ENCODE measurements around the gene FOXJ3. TPM values are rescaled to one million over a fixed set of nuclear protein-coding genes. Genes with fewer than 3 reads are reported as not detected.

Gene FOXJ3
- total RNA-seq, 1 experiment from 2014 or later = 55.3 TPM

DNA sequence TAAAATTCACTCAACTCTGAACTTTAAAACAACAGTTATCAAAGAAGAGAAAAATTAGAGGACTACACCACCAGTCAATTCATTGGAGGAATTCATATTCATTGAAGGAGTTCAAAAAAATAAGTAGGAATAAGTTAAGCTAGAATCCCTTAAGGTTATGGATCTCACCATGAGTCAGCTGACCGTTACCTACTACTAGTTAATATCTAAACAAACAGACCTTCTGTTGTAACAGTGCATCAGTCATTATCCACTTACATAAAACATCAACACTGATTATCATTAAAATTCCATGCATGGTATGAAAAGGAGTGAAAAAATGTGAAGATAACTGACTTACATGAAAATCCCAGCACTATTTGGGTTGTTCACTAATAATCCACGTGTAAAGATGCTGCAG lies 44.9 kb downstream of the FOXJ3 start:
- POLR2A ChIA-PET = no interaction called here
- no peak for DNase-seq (ENCODE audit: low read depth, low spot score)
- CTCF ChIA-PET = no interaction called here
- in situ Hi-C loops (cut with HindIII; ENCODE audit: low pct_unique_long_range_greater_than_20kb, low sequenced_read_pairs) (no loop called here), intact Hi-C loops (cut with micrococcal nuclease; ENCODE audit: unreplicated experiment) (no loop called here)
- Histone ChIP-seq H3K4me1 (ENCODE audit: control insufficient read depth, insufficient read depth, low read length) (no peaks in the 10 kb centered on the region), H3K36me3 (ENCODE audit: control insufficient read depth, insufficient read depth, low read length) (no peaks in the 10 kb centered on the region), H3K27ac (ENCODE audit: low read length) (no peak overlapping the region), H3K27me3 (ENCODE audit: control insufficient read depth, insufficient read depth, low read length) (no peaks in the 10 kb centered on the region), H3K4me3 (ENCODE audit: low read depth in 2 of 2, low read length in 2 of 2) (no peak overlapping the region), H3K9me3 (ENCODE audit: control insufficient read depth, insufficient read depth, low read depth, low read length) (no peaks in the 10 kb centered on the region)
- no peak for ATAC-seq
- TF ChIP-seq TCF7L2 (IDR thresholded peaks at IDR 0.05; ENCODE audit: low read depth, low read length) (no peak), POLR2AphosphoS5 (IDR thresholded peaks at IDR 0.05; ENCODE audit: low read depth, low read length) (no peak), SIN3A (IDR thresholded peaks at IDR 0.05; ENCODE audit: borderline replicate concordance, insufficient read depth, low read depth, low read length) (no peak)
- TF ChIP-seq, protein P1, sequence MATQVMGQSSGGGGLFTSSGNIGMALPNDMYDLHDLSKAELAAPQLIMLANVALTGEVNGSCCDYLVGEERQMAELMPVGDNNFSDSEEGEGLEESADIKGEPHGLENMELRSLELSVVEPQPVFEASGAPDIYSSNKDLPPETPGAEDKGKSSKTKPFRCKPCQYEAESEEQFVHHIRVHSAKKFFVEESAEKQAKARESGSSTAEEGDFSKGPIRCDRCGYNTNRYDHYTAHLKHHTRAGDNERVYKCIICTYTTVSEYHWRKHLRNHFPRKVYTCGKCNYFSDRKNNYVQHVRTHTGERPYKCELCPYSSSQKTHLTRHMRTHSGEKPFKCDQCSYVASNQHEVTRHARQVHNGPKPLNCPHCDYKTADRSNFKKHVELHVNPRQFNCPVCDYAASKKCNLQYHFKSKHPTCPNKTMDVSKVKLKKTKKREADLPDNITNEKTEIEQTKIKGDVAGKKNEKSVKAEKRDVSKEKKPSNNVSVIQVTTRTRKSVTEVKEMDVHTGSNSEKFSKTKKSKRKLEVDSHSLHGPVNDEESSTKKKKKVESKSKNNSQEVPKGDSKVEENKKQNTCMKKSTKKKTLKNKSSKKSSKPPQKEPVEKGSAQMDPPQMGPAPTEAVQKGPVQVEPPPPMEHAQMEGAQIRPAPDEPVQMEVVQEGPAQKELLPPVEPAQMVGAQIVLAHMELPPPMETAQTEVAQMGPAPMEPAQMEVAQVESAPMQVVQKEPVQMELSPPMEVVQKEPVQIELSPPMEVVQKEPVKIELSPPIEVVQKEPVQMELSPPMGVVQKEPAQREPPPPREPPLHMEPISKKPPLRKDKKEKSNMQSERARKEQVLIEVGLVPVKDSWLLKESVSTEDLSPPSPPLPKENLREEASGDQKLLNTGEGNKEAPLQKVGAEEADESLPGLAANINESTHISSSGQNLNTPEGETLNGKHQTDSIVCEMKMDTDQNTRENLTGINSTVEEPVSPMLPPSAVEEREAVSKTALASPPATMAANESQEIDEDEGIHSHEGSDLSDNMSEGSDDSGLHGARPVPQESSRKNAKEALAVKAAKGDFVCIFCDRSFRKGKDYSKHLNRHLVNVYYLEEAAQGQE (IDR thresholded peaks at IDR 0.05; ENCODE audit: insufficient read depth in 1 of 2, low read depth in 2 of 2, low read length in 1 of 2) = no peak
- TF ChIP-seq, protein P2, sequence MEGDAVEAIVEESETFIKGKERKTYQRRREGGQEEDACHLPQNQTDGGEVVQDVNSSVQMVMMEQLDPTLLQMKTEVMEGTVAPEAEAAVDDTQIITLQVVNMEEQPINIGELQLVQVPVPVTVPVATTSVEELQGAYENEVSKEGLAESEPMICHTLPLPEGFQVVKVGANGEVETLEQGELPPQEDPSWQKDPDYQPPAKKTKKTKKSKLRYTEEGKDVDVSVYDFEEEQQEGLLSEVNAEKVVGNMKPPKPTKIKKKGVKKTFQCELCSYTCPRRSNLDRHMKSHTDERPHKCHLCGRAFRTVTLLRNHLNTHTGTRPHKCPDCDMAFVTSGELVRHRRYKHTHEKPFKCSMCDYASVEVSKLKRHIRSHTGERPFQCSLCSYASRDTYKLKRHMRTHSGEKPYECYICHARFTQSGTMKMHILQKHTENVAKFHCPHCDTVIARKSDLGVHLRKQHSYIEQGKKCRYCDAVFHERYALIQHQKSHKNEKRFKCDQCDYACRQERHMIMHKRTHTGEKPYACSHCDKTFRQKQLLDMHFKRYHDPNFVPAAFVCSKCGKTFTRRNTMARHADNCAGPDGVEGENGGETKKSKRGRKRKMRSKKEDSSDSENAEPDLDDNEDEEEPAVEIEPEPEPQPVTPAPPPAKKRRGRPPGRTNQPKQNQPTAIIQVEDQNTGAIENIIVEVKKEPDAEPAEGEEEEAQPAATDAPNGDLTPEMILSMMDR (IDR thresholded peaks at IDR 0.05) = no peak
- no TSS peak for BruUV-seq (replicated peaks)

DNA sequence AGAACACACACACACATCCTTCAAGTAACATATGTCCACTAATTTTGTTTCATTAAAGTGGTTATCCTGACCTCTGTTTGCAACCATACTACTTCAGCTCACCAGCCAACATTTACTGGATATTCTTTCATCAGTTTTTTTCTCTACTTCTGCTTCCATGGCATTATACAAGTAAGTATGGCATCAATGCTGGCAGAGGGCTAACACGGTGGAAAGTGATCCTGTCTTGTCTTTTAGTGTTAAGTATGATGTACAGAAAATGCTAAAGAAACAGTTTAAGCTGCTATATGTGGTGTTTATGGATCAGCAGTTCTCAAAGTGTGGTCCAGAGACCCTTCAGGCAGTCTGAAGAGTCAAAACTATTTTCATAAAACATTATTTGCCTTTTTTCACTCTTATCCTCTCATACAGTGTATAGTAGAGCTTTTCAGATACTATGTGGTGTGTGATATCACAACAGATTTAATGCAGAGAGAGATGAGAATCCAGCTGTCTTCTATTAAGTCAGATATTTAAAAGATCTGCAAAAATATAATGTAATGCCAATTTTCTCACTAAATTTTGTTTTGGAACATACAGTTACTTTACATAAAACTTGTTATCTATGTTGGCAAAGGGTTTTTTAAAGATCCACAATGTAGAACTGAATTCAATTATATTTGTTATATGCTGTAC lies 46.6 kb downstream of the FOXJ3 start:
- TF ChIP-seq POLR2AphosphoS5 (IDR thresholded peaks at IDR 0.05; ENCODE audit: low read depth, low read length) (no peak), TCF7L2 (IDR thresholded peaks at IDR 0.05; ENCODE audit: low read depth, low read length) (no peak)
- TF ChIP-seq, protein P1 (IDR thresholded peaks at IDR 0.05; ENCODE audit: insufficient read depth in 1 of 2, low read depth in 2 of 2, low read length in 1 of 2) = no peak
- TF ChIP-seq, protein P2 (IDR thresholded peaks at IDR 0.05) = no peak
- POLR2A ChIA-PET = interaction anchor here (0.6 kb wide), 1 partner anchor 1246 kb away, joined by 3 read pairs; no protein-coding TSS in a partner anchor
- ATAC-seq (no peak), DNase-seq (ENCODE audit: low read depth, low spot score) (no peak)
- Histone ChIP-seq H3K9me3 (ENCODE audit: control insufficient read depth, insufficient read depth, low read depth, low read length) (no peaks in the 10 kb centered on the region), H3K27me3 (ENCODE audit: control insufficient read depth, insufficient read depth, low read length) (no peaks in the 10 kb centered on the region), H3K36me3 (ENCODE audit: control insufficient read depth, insufficient read depth, low read length) (no peaks in the 10 kb centered on the region), H3K27ac (ENCODE audit: low read length) (no peak overlapping the region), H3K4me3 (ENCODE audit: low read depth in 2 of 2, low read length in 2 of 2) (no peak overlapping the region), H3K4me1 (ENCODE audit: control insufficient read depth, insufficient read depth, low read length) (no peaks in the 10 kb centered on the region)
- CTCF ChIA-PET = no interaction called here
- no TSS peak for BruUV-seq (replicated peaks)
- in situ Hi-C loops (cut with HindIII; ENCODE audit: low pct_unique_long_range_greater_than_20kb, low sequenced_read_pairs) (no loop called here), intact Hi-C loops (cut with micrococcal nuclease; ENCODE audit: unreplicated experiment) (no loop called here)
